Astrocyte (in vitro differentiated cells and primary cell): Measurements from ENCODE around the gene FZD7. TPM values are rescaled to one million over a fixed set of nuclear protein-coding genes. Genes with fewer than 3 reads are reported as not detected.

Experiments
- DNase-seq: peaks from one replicate; pipeline ENCODE4 v3.0.0-alpha.2; 2010; ENCODE audit warnings: low read depth
- FAIRE-seq: peaks from 2 replicates; lab custom pipeline; 2011; peaks lifted over from hg19 to GRCh38; lab: Jason Lieb, UNC
- H2AFZ ChIP-seq: 2 replicates; pipeline ENCODE4 v1.6.0; 2012; ENCODE audit warnings: low read depth, low read length, inconsistent platforms
- H3K27ac ChIP-seq: 2 replicates; pipeline ENCODE4 v1.5.1; 2011; ENCODE audit warnings: low read depth, low read length, inconsistent platforms
- H3K27me3 ChIP-seq: 2 replicates; pipeline ENCODE4 v1.6.0; 2011; ENCODE audit warnings: low read length, inconsistent platforms; ENCODE audit not compliant: insufficient read depth
- H3K36me3 ChIP-seq: 2 replicates; pipeline ENCODE4 v1.5.1; 2011; ENCODE audit warnings: low read length, inconsistent platforms; ENCODE audit not compliant: insufficient read depth
- H3K4me1 ChIP-seq: 2 replicates; pipeline ENCODE4 v1.5.1; 2011; ENCODE audit warnings: low read length, inconsistent platforms; ENCODE audit not compliant: insufficient read depth
- H3K4me2 ChIP-seq: 2 replicates; pipeline ENCODE4 v1.6.0; 2012; ENCODE audit warnings: low read length, inconsistent platforms
- H3K4me3 ChIP-seq: 2 replicates; pipeline ENCODE4 v1.5.1; 2011; ENCODE audit warnings: low read depth, mild to moderate bottlenecking, low read length, inconsistent platforms; ENCODE audit not compliant: insufficient read depth
- H3K79me2 ChIP-seq: 2 replicates; pipeline ENCODE4 v1.6.0; 2012; ENCODE audit warnings: mild to moderate bottlenecking, low read length, inconsistent platforms; ENCODE audit not compliant: insufficient read depth
- H3K9ac ChIP-seq: 2 replicates; pipeline ENCODE4 v1.6.0; 2012; ENCODE audit warnings: mild to moderate bottlenecking, low read length, inconsistent platforms
- H3K9me3 ChIP-seq: 2 replicates; pipeline ENCODE4 v1.5.1; 2012; ENCODE audit warnings: low read depth, mild to moderate bottlenecking, low read length, inconsistent platforms; ENCODE audit not compliant: insufficient read depth
- H4K20me1 ChIP-seq: 2 replicates; pipeline ENCODE4 v1.6.0; 2012; ENCODE audit warnings: low read length, inconsistent platforms; ENCODE audit not compliant: insufficient read depth
- H3K27ac Mint-ChIP-seq: one replicate; pipeline ENCODE4 v1.8.0; 2021; ENCODE audit warnings: mild to moderate bottlenecking, mixed read lengths; ENCODE audit not compliant: unreplicated experiment
- H3K27me3 Mint-ChIP-seq: one replicate; pipeline ENCODE4 v1.8.0; 2021; ENCODE audit warnings: low read depth, mixed read lengths; ENCODE audit not compliant: unreplicated experiment
- H3K36me3 Mint-ChIP-seq: one replicate; pipeline ENCODE4 v1.8.0; 2021; ENCODE audit warnings: low read depth, mixed read lengths; ENCODE audit not compliant: unreplicated experiment
- H3K4me1 Mint-ChIP-seq: one replicate; pipeline ENCODE4 v1.8.0; 2021; ENCODE audit warnings: low read depth, mixed read lengths; ENCODE audit not compliant: unreplicated experiment
- H3K4me3 Mint-ChIP-seq: one replicate; pipeline ENCODE4 v1.8.0; 2021; ENCODE audit warnings: mild to moderate bottlenecking, moderate library complexity, mixed read lengths; ENCODE audit not compliant: unreplicated experiment
- H3K9me3 Mint-ChIP-seq: one replicate; pipeline ENCODE4 v1.8.0; 2021; ENCODE audit warnings: mild to moderate bottlenecking, mixed read lengths; ENCODE audit not compliant: unreplicated experiment
- EZH2 ChIP-seq: IDR thresholded peaks from 2 replicates; pipeline ENCODE4 v1.6.1; 2012; ENCODE audit warnings: mild to moderate bottlenecking, low read length, inconsistent platforms; ENCODE audit not compliant: insufficient read depth
- total RNA-seq: library from RNA; stranded (reverse); gene quantifications from 2 replicates; pipeline ENCODE4 v1.2.1, GENCODE V29; 2021
- TF ChIP-seq, protein P1 (sequence below): IDR thresholded peaks from 2 replicates; pipeline ENCODE4 v1.5.1; 2011; ENCODE audit warnings: low read depth, mild to moderate bottlenecking, inconsistent platforms, low read length, moderate library complexity; ENCODE audit not compliant: insufficient read depth

FZD7 gene
- total RNA-seq, 1 donor from 2014 or later, result 61.5 TPM

GRCh38 chr2:201999279-201999678, 34.4 kb upstream of the FZD7 start:
- H3K27ac ChIP-seq, result no peak overlapping the region
- H3K27ac Mint-ChIP-seq, result no peak overlapping the region
- peaks cover 5% of the 10 kb centered on the region for H3K27me3 Mint-ChIP-seq
- H3K9me3 Mint-ChIP-seq, result no peaks in the 10 kb centered on the region
- FAIRE-seq (no peak), DNase-seq (no peak)
- no peak overlapping the region for H3K4me3 Mint-ChIP-seq
- H3K36me3 ChIP-seq, result no peaks in the 10 kb centered on the region
- H3K36me3 Mint-ChIP-seq, result no peaks in the 10 kb centered on the region
- H3K9ac ChIP-seq, result no peak overlapping the region
- no peak overlapping the region for H2AFZ ChIP-seq
- H3K27me3 ChIP-seq, result no peaks in the 10 kb centered on the region
- no peaks in the 10 kb centered on the region for H3K4me1 Mint-ChIP-seq
- no peaks in the 10 kb centered on the region for H4K20me1 ChIP-seq
- H3K79me2 ChIP-seq, result no peaks in the 10 kb centered on the region
- H3K9me3 ChIP-seq, result no peaks in the 10 kb centered on the region
- TF ChIP-seq, protein P1, sequence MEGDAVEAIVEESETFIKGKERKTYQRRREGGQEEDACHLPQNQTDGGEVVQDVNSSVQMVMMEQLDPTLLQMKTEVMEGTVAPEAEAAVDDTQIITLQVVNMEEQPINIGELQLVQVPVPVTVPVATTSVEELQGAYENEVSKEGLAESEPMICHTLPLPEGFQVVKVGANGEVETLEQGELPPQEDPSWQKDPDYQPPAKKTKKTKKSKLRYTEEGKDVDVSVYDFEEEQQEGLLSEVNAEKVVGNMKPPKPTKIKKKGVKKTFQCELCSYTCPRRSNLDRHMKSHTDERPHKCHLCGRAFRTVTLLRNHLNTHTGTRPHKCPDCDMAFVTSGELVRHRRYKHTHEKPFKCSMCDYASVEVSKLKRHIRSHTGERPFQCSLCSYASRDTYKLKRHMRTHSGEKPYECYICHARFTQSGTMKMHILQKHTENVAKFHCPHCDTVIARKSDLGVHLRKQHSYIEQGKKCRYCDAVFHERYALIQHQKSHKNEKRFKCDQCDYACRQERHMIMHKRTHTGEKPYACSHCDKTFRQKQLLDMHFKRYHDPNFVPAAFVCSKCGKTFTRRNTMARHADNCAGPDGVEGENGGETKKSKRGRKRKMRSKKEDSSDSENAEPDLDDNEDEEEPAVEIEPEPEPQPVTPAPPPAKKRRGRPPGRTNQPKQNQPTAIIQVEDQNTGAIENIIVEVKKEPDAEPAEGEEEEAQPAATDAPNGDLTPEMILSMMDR, result no peak
- TF ChIP-seq EZH2, result no peak
- no peaks in the 10 kb centered on the region for H3K4me1 ChIP-seq
- no peak overlapping the region for H3K4me3 ChIP-seq
- H3K4me2 ChIP-seq, result no peak overlapping the region

GRCh38 chr2:202001826-202002225, 31.8 kb upstream of the FZD7 start:
- no peak overlapping the region for H3K27ac Mint-ChIP-seq
- peaks cover 6% of the 10 kb centered on the region for H3K4me1 Mint-ChIP-seq

GRCh38 chr2:202002381-202002780, 31.3 kb upstream of the FZD7 start:
- no peaks in the 10 kb centered on the region for H3K36me3 Mint-ChIP-seq
- DNase-seq (no peak), FAIRE-seq (no peak)
- no peaks in the 10 kb centered on the region for H3K9me3 ChIP-seq
- no peaks in the 10 kb centered on the region for H3K79me2 ChIP-seq
- no peak overlapping the region for H3K9ac ChIP-seq
- TF ChIP-seq, protein P1, result no peak
- TF ChIP-seq EZH2, result no peak
- H3K4me3 Mint-ChIP-seq, result no peak overlapping the region
- H3K27me3 ChIP-seq, result no peaks in the 10 kb centered on the region
- H3K4me2 ChIP-seq, result no peak overlapping the region
- no peak overlapping the region for H2AFZ ChIP-seq
- no peaks in the 10 kb centered on the region for H3K9me3 Mint-ChIP-seq
- no peaks in the 10 kb centered on the region for H4K20me1 ChIP-seq
- no peak overlapping the region for H3K27ac ChIP-seq
- no peak overlapping the region for H3K4me3 ChIP-seq
- peaks cover 6% of the 10 kb centered on the region for H3K4me1 Mint-ChIP-seq
- H3K27me3 Mint-ChIP-seq, result peaks cover 4% of the 10 kb centered on the region
- no peaks in the 10 kb centered on the region for H3K4me1 ChIP-seq
- no peak overlapping the region for H3K27ac Mint-ChIP-seq
- no peaks in the 10 kb centered on the region for H3K36me3 ChIP-seq

More at GRCh38 chr2:202001826-202002225, 31.8 kb upstream of the FZD7 start:
- FAIRE-seq, result no peak
- Histone ChIP-seq H2AFZ (no peak overlapping the region), H3K4me2 (no peak overlapping the region), H3K36me3 (no peaks in the 10 kb centered on the region), H3K9me3 (no peaks in the 10 kb centered on the region), H3K27ac (no peak overlapping the region), H3K79me2 (no peaks in the 10 kb centered on the region), H3K9ac (no peak overlapping the region), H3K4me3 (no peak overlapping the region), H3K4me1 (no peaks in the 10 kb centered on the region), H3K27me3 (no peaks in the 10 kb centered on the region), H4K20me1 (no peaks in the 10 kb centered on the region)
- TF ChIP-seq, protein P1, result no peak
- no peak for TF ChIP-seq EZH2
- peaks cover 4% of the 10 kb centered on the region for H3K27me3 Mint-ChIP-seq
- no peak overlapping the region for H3K4me3 Mint-ChIP-seq
- no peaks in the 10 kb centered on the region for H3K9me3 Mint-ChIP-seq
- DNase-seq, result no peak
- no peaks in the 10 kb centered on the region for H3K36me3 Mint-ChIP-seq
